Measurements from ENCODE around the gene KIF2B.

- TF ChIP-seq CTCF (IDR thresholded peaks at IDR 0.05) (no peak), POLR2A (IDR thresholded peaks at IDR 0.05) (no peak)
Measured at GRCh38 chr17:53844491-53845107, 21.9 kb downstream of the KIF2B start.

Data from uterus (tissue), 2 donors.